Hippocampal formation (tissue), 2 donors: ENCODE measurements around the gene KREMEN1.

Experiments used
- DNase-seq, 2 donors: peaks; one replicate each; lab custom pipeline; 2025; lab: John Stamatoyannopoulos, UW

The KREMEN1 gene

GRCh38 chr22:29130476-29130875 is 57.6 kb downstream of the KREMEN1 start:
- no peak for DNase-seq

- DNase-seq = no peak
These were observed 60.8 kb downstream of the KREMEN1 start for GRCh38 chr22:29133603-29134133.

- no peak for DNase-seq
These were observed 61.6 kb downstream of the KREMEN1 start for GRCh38 chr22:29134448-29134847.

DNA sequence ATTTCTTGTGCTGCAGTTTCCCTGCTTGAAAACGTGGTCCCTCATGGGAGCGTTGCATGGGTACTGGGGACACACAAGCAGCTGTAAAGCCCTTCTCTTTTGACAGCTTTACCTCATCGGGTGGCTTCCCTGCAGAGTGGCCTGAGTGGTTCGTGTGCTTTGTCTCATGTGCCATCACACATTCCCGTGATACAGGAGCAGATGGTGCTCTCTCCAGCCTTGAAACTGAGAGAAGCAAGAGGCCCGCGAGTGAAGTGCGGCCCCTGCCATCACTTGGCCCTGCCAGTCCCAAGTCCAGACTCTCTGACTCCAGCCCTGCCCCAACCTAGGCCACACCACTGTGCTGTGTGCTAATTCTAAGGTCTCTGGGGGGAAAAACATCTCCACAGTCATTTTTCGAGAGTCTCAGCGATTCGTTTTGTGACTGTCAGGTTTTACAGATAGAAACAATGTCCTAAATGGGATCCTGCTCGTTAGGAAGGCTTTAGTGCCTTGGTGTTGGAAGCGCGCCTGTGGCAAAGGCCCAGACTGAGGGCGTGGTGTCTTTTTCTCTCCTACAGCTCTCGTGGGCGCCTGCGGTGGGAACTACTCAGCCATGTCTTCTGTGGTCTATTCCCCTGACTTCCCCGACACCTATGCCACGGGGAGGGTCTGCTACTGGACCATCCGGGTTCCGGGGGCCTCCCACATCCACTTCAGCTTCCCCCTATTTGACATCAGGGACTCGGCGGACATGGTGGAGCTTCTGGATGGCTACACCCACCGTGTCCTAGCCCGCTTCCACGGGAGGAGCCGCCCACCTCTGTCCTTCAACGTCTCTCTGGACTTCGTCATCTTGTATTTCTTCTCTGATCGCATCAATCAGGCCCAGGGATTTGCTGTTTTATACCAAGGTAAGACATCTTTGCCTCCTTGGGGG is 64.2 kb downstream of the KREMEN1 start:
- no peak for DNase-seq

DNA sequence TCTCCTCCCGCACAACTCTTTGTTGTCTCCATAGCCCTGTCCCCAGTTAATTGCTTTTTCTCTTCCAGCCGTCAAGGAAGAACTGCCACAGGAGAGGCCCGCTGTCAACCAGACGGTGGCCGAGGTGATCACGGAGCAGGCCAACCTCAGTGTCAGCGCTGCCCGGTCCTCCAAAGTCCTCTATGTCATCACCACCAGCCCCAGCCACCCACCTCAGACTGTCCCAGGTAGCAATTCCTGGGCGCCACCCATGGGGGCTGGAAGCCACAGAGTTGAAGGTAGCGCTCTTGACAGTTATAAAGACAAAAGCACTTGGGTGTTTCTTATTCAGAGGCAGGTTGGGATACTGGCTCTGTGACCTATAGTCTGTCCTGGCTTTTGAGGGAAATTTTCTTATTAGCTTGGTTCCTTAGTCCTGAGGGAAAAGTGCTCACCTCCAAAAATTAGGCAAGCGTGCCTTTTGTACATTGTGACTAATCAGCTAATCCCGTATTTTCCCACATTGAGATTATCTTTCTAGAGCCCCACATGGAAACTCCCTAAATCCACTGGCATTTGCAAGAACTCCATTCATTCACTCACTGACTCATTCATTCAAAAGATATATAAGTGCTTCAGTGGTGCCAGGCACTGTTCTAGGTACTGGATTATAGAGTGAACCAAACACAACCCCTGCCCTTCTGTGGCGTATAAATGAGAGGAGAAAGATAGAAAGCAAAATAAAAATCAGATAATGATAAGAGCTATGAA is 65.9 kb downstream of the KREMEN1 start:
- no peak for DNase-seq

- DNase-seq = no peak
These were observed 67.3 kb downstream of the KREMEN1 start for GRCh38 chr22:29139965-29140782.

- DNase-seq = no peak
These were observed 68.3 kb downstream of the KREMEN1 start for GRCh38 chr22:29141078-29141688.

DNA sequence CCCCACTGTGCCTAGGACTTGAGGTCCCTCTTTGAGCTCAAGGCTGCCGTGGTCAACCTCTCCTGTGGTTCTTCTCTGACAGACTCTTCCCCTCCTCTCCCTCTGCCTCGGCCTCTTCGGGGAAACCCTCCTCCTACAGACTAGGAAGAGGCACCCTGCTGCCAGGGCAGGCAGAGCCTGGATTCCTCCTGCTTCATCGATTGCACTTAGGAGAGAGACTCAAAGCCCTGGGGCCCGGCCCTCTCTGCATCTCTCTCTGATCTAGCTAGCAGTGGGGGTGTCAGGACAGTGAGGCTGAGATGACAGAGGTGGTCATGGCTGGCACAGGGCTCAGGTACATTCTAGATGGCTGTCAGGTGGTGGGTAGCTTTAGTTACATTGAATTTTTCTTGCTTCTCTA is 69.3 kb downstream of the KREMEN1 start:
- no peak for DNase-seq

- no peak for DNase-seq
These were observed 71.3 kb downstream of the KREMEN1 start for GRCh38 chr22:29143941-29144785.

GRCh38 chr22:29144786-29145160 is 71.9 kb downstream of the KREMEN1 start:
- DNase-seq = no peak

- DNase-seq = no peak
These were observed 72.7 kb downstream of the KREMEN1 start for GRCh38 chr22:29145321-29146072.

- DNase-seq = no peak
These were observed 73.3 kb downstream of the KREMEN1 start for GRCh38 chr22:29146091-29146560.

GRCh38 chr22:29146771-29147170 is 73.9 kb downstream of the KREMEN1 start:
- DNase-seq = no peak

DNA sequence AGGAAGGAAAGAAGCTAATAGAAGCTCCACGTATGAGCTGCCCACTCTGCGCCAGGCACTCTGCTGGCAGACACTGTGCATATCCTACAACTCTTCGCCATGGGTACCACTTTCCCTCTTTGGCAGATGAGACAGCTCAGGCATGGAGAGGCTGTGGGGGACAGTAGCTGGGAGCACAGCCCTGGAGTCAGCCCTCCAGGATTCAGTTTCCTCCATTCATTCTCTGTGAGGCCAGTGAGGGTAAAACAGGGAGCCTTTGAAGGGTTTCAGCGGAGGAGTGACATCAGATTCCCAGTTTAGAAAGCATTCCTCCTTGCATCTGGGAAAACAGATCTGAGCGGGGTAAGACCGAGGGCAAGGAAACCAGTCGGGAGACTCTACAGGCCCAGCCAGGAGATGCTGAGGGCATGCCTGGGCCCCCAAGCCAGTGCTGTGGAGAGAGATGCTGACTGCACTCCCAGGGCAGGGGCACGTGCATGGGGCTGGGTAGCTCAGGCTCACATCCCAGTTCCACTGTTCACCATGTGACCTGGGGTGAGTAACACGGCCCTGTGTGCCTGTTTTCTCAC is 74.6 kb downstream of the KREMEN1 start:
- no peak for DNase-seq

DNA sequence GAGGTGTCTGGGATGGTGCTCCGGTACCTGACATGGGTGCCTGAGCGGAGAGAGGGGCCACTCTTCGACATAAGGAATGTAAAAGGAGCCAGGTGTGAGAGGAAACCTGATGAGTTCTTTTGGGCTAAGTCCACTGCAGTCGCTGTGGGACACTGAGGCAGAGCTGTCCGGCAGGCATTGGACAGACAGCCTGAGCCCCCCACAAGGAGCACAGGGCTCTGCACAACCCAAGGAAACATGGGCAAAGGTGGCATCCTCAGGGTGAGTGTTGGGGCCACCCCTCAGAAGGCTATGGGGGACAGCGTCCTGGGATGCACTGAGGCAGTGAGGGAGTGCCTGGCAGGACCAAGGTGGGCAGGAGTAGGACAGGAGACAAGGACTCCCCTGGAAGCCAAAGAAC is 75.2 kb downstream of the KREMEN1 start:
- DNase-seq = no peak

GRCh38 chr22:29148826-29149225 is 76.0 kb downstream of the KREMEN1 start:
- DNase-seq = no peak

GRCh38 chr22:29149841-29150555 is 77.2 kb downstream of the KREMEN1 start:
- DNase-seq = peak; percentile 49 to 57

DNA sequence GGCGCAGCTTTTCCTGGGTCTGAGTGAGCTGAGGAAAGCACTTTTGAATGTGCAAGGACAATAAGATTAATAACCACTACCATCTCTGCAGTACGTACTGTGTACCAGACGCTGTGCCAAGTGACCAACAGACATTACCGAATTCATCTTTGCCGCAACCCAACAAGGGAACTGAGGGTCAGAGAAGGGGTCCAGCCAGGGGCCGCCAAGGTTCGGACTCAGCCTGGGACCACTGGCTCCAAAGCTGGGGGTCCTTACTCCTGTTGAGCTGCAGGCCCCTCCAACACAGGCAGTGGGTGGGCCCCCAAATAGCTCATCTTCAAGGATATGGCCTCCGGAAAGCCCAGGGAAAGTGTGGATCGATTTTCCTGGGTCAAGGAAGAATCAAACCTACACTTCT is 77.9 kb downstream of the KREMEN1 start:
- no peak for DNase-seq

- DNase-seq = no peak
These were observed 78.5 kb downstream of the KREMEN1 start for GRCh38 chr22:29151316-29151715.
